ENCODE data around the gene BBS7. TPM values are rescaled to one million over a fixed set of nuclear protein-coding genes. Genes with fewer than 3 reads are reported as not detected.

BBS7 gene
- total RNA-seq, 1 experiment from 2014 or later = 26.2 TPM

- Mint-ChIP-seq H3K4me3 (no peak overlapping the region), H3K27ac (no peak overlapping the region), H3K36me3 (ENCODE audit: insufficient read depth in 1 of 3, low read depth in 3 of 3) (no peaks in the 10 kb centered on the region), H3K27me3 (ENCODE audit: low read depth) (peaks cover 7% of the 10 kb centered on the region), H3K9me3 (no peaks in the 10 kb centered on the region), H3K4me1 (peaks cover 9 to 13% of the 10 kb centered on the region in 2 experiments; a peak in 3 of 4 replicates)
- Histone ChIP-seq H3K79me1 (ENCODE audit: insufficient read depth, low read depth, low read length, poor library complexity, severe bottlenecking) (no peaks in the 10 kb centered on the region), H3K18ac (ENCODE audit: insufficient read length, low read depth, low read length) (no peak overlapping the region), H2BK120ac (ENCODE audit: low read depth, low read length, poor library complexity, severe bottlenecking) (no peak overlapping the region), H3K79me2 (ENCODE audit: insufficient read depth, low read length) (no peaks in the 10 kb centered on the region), H4K91ac (ENCODE audit: insufficient read length, low read depth, low read length) (no peak overlapping the region), H2BK20ac (ENCODE audit: low read depth, low read length, poor library complexity, severe bottlenecking) (no peak overlapping the region), H2AK5ac (ENCODE audit: insufficient read length, low read length) (no peak overlapping the region), H3K23ac (ENCODE audit: insufficient read length, low read depth, low read length) (no peak overlapping the region), H2BK12ac (ENCODE audit: insufficient read length, low read depth, low read length) (no peak overlapping the region), H3K56ac (ENCODE audit: insufficient read length, low read depth, low read length) (no peak overlapping the region), H4K5ac (ENCODE audit: insufficient read length, low read depth, low read length) (no peak overlapping the region), H3K14ac (ENCODE audit: insufficient read depth, low read length) (no peak overlapping the region), H3K27ac (ENCODE audit: insufficient read length, low read depth, low read length) (no peak overlapping the region), H3K4me1 (ENCODE audit: insufficient read depth, low read length) (peaks cover 5% of the 10 kb centered on the region; the same call in 1 of the 2 replicates), H4K20me1 (ENCODE audit: control insufficient read depth, insufficient read depth, insufficient read length) (no peaks in the 10 kb centered on the region), H3K9ac (ENCODE audit: extremely low read depth, insufficient read length, low read length) (no peak overlapping the region), H3K9me3 (ENCODE audit: control insufficient read depth, low read depth, low read length) (no peaks in the 10 kb centered on the region), H3K4ac (ENCODE audit: low read depth, low read length) (no peak overlapping the region), H3K4me2 (ENCODE audit: insufficient read depth, insufficient read length, low read length) (no peak overlapping the region), H2BK15ac (ENCODE audit: low read depth, low read length) (no peak overlapping the region), H2BK5ac (ENCODE audit: insufficient read length, low read length) (no peak overlapping the region), H3K27me3 (ENCODE audit: insufficient read depth, low read length) (no peaks in the 10 kb centered on the region), H2AFZ (ENCODE audit: low read length) (no peak overlapping the region), H4K8ac (replicated peaks; ENCODE audit: insufficient read length, low read depth, low read length) (no peak overlapping the region), H3T11ph (ENCODE audit: low read length) (no peak overlapping the region), H3K23me2 (ENCODE audit: insufficient read length, low read depth, low read length, poor library complexity, severe bottlenecking) (no peaks in the 10 kb centered on the region)
- no peak for DNase-seq
- WGBS (ENCODE audit: extremely low coverage, insufficient read length, low lambda C conversion rate) = no CpG with 5 or more reads among the region's 1 CpG
- TF ChIP-seq, protein P1, sequence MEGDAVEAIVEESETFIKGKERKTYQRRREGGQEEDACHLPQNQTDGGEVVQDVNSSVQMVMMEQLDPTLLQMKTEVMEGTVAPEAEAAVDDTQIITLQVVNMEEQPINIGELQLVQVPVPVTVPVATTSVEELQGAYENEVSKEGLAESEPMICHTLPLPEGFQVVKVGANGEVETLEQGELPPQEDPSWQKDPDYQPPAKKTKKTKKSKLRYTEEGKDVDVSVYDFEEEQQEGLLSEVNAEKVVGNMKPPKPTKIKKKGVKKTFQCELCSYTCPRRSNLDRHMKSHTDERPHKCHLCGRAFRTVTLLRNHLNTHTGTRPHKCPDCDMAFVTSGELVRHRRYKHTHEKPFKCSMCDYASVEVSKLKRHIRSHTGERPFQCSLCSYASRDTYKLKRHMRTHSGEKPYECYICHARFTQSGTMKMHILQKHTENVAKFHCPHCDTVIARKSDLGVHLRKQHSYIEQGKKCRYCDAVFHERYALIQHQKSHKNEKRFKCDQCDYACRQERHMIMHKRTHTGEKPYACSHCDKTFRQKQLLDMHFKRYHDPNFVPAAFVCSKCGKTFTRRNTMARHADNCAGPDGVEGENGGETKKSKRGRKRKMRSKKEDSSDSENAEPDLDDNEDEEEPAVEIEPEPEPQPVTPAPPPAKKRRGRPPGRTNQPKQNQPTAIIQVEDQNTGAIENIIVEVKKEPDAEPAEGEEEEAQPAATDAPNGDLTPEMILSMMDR (conservative IDR thresholded peaks at IDR 0.05) = no peak
Measured at GRCh38 chr4:121784401-121784800, 85.9 kb downstream of the BBS7 start.
